ENCODE results near the gene TRIM37. TPM values are rescaled to one million over a fixed set of nuclear protein-coding genes. Genes with fewer than 3 reads are reported as not detected.
"Not testable (repeated sequence)": the region's sequence is repeated elsewhere in the genome, so short reads cannot be mapped to it uniquely, and the experiment has no call there.

The TRIM37 gene
- total RNA-seq, 1 donor = 14.5 TPM

- DNase-seq (ENCODE audit: low read depth in 2 of 3, low spot score in 2 of 3) = not testable (repeated sequence)
Observed at GRCh38 chr17:58957725-58958073, 149.0 kb downstream of the TRIM37 start.

DNA sequence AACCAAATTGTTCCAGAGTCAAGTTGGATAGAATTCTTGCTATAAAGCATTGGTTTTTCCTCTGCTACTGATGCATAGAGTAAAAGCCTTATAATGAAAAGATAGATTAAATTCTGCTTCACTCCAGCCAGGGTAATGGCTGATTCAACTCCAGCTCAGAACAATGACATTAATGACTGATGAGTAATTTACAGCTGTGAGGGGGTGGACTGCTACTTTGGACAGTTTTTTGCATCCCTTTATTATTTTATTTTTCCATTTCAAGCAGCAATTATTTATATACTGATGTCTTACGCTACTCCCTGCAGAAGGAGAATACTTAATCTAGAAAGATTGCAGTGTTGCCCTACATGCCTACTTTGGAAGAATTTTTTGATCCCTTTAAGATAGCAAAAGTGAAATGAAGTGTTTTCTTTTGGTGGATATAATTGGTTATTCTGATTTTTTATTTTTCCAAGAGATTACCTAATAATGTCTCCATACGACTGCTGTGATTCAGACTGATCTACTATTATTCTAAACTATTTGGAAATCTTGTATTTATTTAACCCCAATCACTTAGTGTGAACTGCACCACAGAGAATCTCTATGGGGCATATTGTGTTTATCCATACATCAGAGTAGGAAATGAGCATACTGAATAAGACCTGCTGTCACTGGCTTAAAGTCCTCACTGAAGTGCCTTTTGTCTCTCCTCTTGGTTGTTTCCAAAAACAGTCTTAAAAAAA lies 149.5 kb downstream of the TRIM37 start:
- no peak for DNase-seq (ENCODE audit: low read depth in 2 of 3, low spot score in 2 of 3)

DNA sequence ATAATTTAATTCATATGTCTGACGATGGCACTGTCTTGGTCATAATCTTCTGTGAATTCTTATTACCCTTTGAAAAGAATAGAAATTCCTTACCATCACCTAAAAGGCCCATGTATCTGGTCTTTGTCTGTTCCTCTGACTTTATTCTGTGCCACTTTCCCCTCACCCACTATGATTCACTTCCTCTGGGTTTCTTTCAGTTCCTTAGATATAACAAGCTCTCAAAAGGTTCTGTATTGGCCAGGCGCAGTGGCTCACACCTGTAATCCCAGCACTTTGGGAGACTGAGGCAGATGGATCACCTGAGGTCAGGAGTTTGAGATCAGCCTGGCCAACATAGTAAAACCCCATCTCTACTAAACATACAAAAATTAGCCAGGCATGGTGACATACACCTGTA lies 152.3 kb downstream of the TRIM37 start:
- DNase-seq (ENCODE audit: low read depth in 2 of 3, low spot score in 2 of 3) = not testable (repeated sequence)

DNA sequence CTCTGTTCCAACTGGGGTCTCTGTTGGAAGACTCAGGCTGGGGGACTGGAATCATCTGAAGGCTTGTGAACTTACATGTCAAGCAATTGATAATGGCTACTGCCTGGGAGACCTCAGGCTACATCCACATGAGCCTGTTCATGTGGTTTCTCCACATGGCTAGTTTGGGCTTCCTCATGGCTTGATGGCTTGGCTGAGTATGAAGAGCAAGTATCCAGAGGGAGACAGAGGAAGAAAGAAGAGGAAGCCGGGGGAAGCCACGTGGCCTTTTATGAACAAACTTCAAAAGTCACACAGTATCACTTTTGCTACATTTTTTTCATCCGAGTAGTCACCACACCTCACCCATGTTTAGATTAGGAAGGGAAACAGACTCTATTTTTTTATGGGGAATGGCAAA lies 158.9 kb downstream of the TRIM37 start:
- no peak for DNase-seq (ENCODE audit: low read depth in 2 of 3, low spot score in 2 of 3)

- no peak for DNase-seq (ENCODE audit: low read depth in 2 of 3, low spot score in 2 of 3)
Observed at GRCh38 chr17:58947411-58947810, 159.3 kb downstream of the TRIM37 start.

- DNase-seq (ENCODE audit: low read depth in 2 of 3, low spot score in 2 of 3) = no peak
Observed at GRCh38 chr17:58944166-58944565, 162.5 kb downstream of the TRIM37 start.

DNA sequence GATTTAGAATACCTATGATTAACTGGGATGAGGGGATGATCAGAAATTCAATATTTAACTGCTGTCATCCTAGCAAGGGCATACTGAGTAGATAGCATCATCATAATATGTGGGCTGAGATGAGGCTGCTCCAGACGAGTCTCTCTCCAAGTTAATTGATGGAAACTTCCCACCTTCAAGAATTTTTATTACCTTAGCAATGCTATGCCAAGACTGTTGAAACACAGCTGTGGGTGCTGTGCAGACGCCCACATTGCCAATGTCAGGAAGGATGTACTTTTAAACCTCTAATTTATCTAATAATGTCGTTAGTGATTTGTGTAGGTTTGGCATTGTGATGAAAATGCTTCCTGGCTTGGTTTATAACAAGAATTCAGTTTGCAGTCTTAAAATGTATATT lies 170.4 kb downstream of the TRIM37 start:
- DNase-seq (ENCODE audit: low read depth in 2 of 3, low spot score in 2 of 3) = no peak

DNA sequence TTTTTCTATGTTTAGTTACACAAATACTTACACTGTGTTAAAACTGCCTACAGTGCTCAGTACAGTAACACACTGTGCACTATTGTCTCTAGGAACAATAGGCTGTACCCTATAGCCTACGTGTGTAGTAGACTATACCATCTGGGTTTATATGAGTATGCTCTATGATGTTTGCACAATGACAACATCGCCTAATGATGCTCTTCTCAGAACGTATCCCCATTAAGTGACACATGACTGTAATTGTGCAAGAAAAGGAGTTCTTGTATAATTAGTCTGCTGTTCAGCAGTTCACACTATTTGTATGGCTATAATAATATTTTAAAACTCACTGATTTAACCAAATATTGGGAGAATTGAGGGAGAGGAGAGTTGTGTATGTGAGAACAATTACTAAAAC lies 173.7 kb downstream of the TRIM37 start:
- DNase-seq (ENCODE audit: low read depth in 2 of 3, low spot score in 2 of 3) = no peak

Small RNA genes within 50 kb of the gene (small RNA-seq; reads per million reads assigned to genes)
- gene MIR301A = 220 reads per million, percentile 98 among the genes with 10 or more reads in this experiment
- 179 reads per million, percentile 98 among the genes with 10 or more reads in this experiment for gene MIR454
- not detected for gene RN7SL716P
- 1.2 reads per million, percentile 44 among the genes with 10 or more reads in this experiment for gene RNU2-58P

Other genes with a start within 250 kb of the TRIM37 start
- 6.2 TPM for gene SKA2, start 48.3 kb upstream of the TRIM37 start, total RNA-seq
- gene PRR11, start 48.9 kb upstream of the TRIM37 start, total RNA-seq = 2.4 TPM
- 11.8 TPM for gene SMG8, start 103.2 kb upstream of the TRIM37 start, total RNA-seq
- 8.9 TPM for gene GDPD1, start 113.6 kb upstream of the TRIM37 start, total RNA-seq
- gene YPEL2, start 224.8 kb upstream of the TRIM37 start, total RNA-seq = 11.8 TPM